Measurements from ENCODE around the gene BCAR1. TPM values are rescaled to one million over a fixed set of nuclear protein-coding genes. Genes with fewer than 3 reads are reported as not detected.
A peak's percentile ranks its signal among the peaks of the same experiment; 100 is the strongest.

The BCAR1 gene
- total RNA-seq, 1 experiment from 2014 or later, result 95.6 TPM

DNA sequence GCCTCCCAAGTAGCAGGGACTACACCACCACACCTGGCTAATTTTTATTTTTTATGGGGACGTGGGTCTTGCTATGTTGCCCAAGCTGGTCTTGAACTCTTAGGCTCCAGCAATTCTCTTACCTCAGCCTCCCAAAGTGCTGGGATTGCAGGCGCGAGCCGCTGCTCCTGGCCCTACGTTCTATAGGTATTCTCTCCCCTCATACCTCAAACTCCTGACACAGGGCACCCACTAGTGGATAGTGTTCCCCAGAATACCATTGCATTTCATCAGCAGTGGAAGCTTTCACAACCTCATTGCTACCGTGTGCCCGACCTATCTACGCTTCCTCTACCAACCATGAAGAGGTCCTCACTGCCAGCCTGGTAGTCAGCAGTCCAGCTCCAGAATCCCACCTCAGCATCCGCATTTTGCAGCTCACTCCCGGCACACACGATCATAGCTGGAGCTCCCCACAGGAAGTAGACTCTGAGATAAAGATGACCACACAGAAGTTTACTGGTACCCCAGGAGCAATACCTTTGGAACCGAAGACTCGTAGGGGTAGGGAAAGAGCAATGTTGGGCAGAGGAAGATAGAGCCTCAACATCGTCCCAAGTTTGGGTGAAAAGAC is 53.8 kb downstream of the BCAR1 start:
- Mint-ChIP-seq H3K27me3 (ENCODE audit: low read depth) (no peaks in the 10 kb centered on the region; the same call in 1 of the 2 replicates), H3K36me3 (no peaks in the 10 kb centered on the region), H3K4me1 (peaks cover 9% of the 10 kb centered on the region), H3K9me3 (no peaks in the 10 kb centered on the region), H3K27ac (no peak overlapping the region), H3K4me3 (no peak overlapping the region)
- TF ChIP-seq JAZF1 (CRISPR knock-in tag; IDR thresholded peaks at IDR 0.05) (no peak), PRDM15 (CRISPR knock-in tag; IDR thresholded peaks at IDR 0.05) (peak; percentile 97)
- POLR2A ChIA-PET, result no interaction called here
- DNase-seq (ENCODE audit: low spot score) (no peak), ATAC-seq (peak; percentile 27)
- CTCF ChIA-PET, result interaction anchor here (0.5 to 4.2 kb wide), 9 partner anchors 9 to 353 kb away, joined by 3 to 47 read pairs (median 5); partner anchors contain the start of gene ZNRF1

DNA sequence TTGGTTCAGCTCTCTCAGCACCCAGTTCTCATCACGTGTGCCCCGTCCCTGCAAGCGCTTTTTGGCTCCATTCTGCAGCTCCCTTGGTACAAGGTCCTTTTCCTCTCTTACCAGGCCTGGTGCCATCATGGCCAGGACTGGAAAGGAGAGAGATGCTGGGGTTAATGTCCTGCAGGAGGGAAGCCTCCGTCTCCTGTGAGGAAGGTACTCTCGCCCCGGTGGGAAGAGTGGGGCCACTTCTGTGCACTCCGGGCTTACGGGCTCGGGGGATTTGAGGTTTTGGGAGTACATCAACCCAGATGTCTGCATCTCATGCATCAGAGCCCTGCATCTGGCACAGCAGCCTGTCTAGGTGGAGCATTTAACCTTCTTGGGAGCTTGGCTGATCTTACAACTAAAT is 54.6 kb downstream of the BCAR1 start:
- Mint-ChIP-seq H3K36me3 (no peaks in the 10 kb centered on the region), H3K27ac (no peak overlapping the region), H3K27me3 (ENCODE audit: low read depth) (no peaks in the 10 kb centered on the region; the same call in 1 of the 2 replicates), H3K4me1 (peaks cover 9% of the 10 kb centered on the region), H3K4me3 (no peak overlapping the region), H3K9me3 (no peaks in the 10 kb centered on the region)
- DNase-seq (ENCODE audit: low spot score), result no peak
- ATAC-seq, result no peak
- TF ChIP-seq ZNF219 (CRISPR knock-in tag; IDR thresholded peaks at IDR 0.05; ENCODE audit: borderline replicate concordance) (no peak), NFYB (CRISPR knock-in tag; conservative IDR thresholded peaks at IDR 0.05; ENCODE audit: low read depth) (no peak), FOXJ3 (CRISPR knock-in tag; IDR thresholded peaks at IDR 0.05; ENCODE audit: borderline replicate concordance) (no peak), KAT7 (CRISPR knock-in tag; IDR thresholded peaks at IDR 0.05; ENCODE audit: borderline replicate concordance) (no peak), PRDM15 (CRISPR knock-in tag; IDR thresholded peaks at IDR 0.05) (no peak), TEAD4 (CRISPR knock-in tag; IDR thresholded peaks at IDR 0.05) (no peak), HMGXB4 (CRISPR knock-in tag; IDR thresholded peaks at IDR 0.05) (no peak), AFF4 (CRISPR knock-in tag; IDR thresholded peaks at IDR 0.05; ENCODE audit: borderline replicate concordance) (no peak)
- POLR2A ChIA-PET, result no interaction called here
- CTCF ChIA-PET, result interaction anchor here (1.1 to 4.2 kb wide), 4 partner anchors 8 to 189 kb away, joined by 3 to 47 read pairs (median 4); no protein-coding TSS in a partner anchor

Measured in WTC11 (cell line).